Neutrophil (primary cell): ENCODE results near the gene MRC1.

Experiments used
- H3K27ac ChIP-seq: fragments of 200-600 bp; sonication (generic); 2 replicates; pipeline ENCODE4 v1.5.1; 2016; ENCODE audit warnings: mild to moderate bottlenecking, moderate library complexity
- H3K27me3 ChIP-seq: fragments of 200-600 bp; sonication (generic); 2 replicates; pipeline ENCODE4 v1.6.0; 2016; ENCODE audit warnings: mild to moderate bottlenecking
- H3K36me3 ChIP-seq: fragments of 200-600 bp; sonication (generic); 2 replicates; pipeline ENCODE4 v1.5.1; 2017
- H3K4me1 ChIP-seq, 2 experiments: fragments of 200-600 bp in 1 of 2; sonication (generic) in 1 of 2; 1 replicate in 1 of 2; 2 replicates in 1 of 2; pipeline versions ENCODE4 v1.5.1 to v1.6.1; 2013 to 2016; ENCODE audit warnings: low read depth in 1 of 2, low read length in 1 of 2, mild to moderate bottlenecking in 1 of 2, moderate library complexity in 1 of 2; ENCODE audit not compliant: control insufficient read depth in 1 of 2, insufficient read depth in 1 of 2
- H3K4me3 ChIP-seq, 2 experiments: fragments of 200-600 bp in 1 of 2; sonication (generic) in 1 of 2; 1 replicate in 1 of 2; 2 replicates in 1 of 2; pipeline ENCODE4 v1.5.1; 2013 to 2016; ENCODE audit warnings: low read depth in 1 of 2, low read length in 1 of 2, mild to moderate bottlenecking in 1 of 2, moderate library complexity in 1 of 2
- H3K9me3 ChIP-seq: fragments of 200-600 bp; sonication (generic); 2 replicates; pipeline ENCODE4 v1.5.1; 2016
- CTCF ChIP-seq: fragments of 200-600 bp; sonication (generic); IDR thresholded peaks from 2 replicates; pipeline ENCODE4 v1.5.1; 2016; ENCODE audit warnings: antibody characterized with exemption

Gene MRC1

GRCh38 chr10:17873946-17874345, 64.8 kb downstream of the MRC1 start:
- H3K27me3 ChIP-seq: no peaks in the 10 kb centered on the region
- no peak overlapping the region for H3K4me3 ChIP-seq
- H3K27ac ChIP-seq: no peak overlapping the region
- H3K4me1 ChIP-seq: no peaks in the 10 kb centered on the region
- no peaks in the 10 kb centered on the region for H3K9me3 ChIP-seq
- no peak for TF ChIP-seq CTCF
- no peaks in the 10 kb centered on the region for H3K36me3 ChIP-seq

- TF ChIP-seq CTCF: no peak
- Histone ChIP-seq H3K27me3 (no peaks in the 10 kb centered on the region), H3K9me3 (no peaks in the 10 kb centered on the region), H3K4me3 (no peak overlapping the region), H3K27ac (no peak overlapping the region), H3K36me3 (no peaks in the 10 kb centered on the region), H3K4me1 (no peaks in the 10 kb centered on the region)
Observed at GRCh38 chr10:17877121-17877520, 68.0 kb downstream of the MRC1 start.

- Histone ChIP-seq H3K9me3 (no peaks in the 10 kb centered on the region), H3K4me3 (no peak overlapping the region), H3K36me3 (no peaks in the 10 kb centered on the region), H3K4me1 (no peaks in the 10 kb centered on the region), H3K27me3 (no peaks in the 10 kb centered on the region), H3K27ac (no peak overlapping the region)
- no peak for TF ChIP-seq CTCF
Observed at GRCh38 chr10:17878896-17879295, 69.7 kb downstream of the MRC1 start.

- TF ChIP-seq CTCF: no peak
- H3K9me3 ChIP-seq: no peaks in the 10 kb centered on the region
- H3K36me3 ChIP-seq: no peaks in the 10 kb centered on the region
- no peaks in the 10 kb centered on the region for H3K27me3 ChIP-seq
- H3K4me1 ChIP-seq: no peaks in the 10 kb centered on the region
- H3K4me3 ChIP-seq: no peak overlapping the region
- no peak overlapping the region for H3K27ac ChIP-seq
Observed at GRCh38 chr10:17880601-17881000, 71.5 kb downstream of the MRC1 start.

- H3K27ac ChIP-seq: no peak overlapping the region
- H3K4me1 ChIP-seq: no peaks in the 10 kb centered on the region
- H3K4me3 ChIP-seq: no peak overlapping the region
- no peaks in the 10 kb centered on the region for H3K27me3 ChIP-seq
- TF ChIP-seq CTCF: no peak
- H3K9me3 ChIP-seq: no peaks in the 10 kb centered on the region
- no peaks in the 10 kb centered on the region for H3K36me3 ChIP-seq
Observed at GRCh38 chr10:17882557-17882956, 73.4 kb downstream of the MRC1 start.

GRCh38 chr10:17883621-17884020, 74.5 kb downstream of the MRC1 start:
- no peaks in the 10 kb centered on the region for H3K36me3 ChIP-seq
- H3K4me3 ChIP-seq: no peak overlapping the region
- H3K9me3 ChIP-seq: no peaks in the 10 kb centered on the region
- TF ChIP-seq CTCF: no peak
- H3K27ac ChIP-seq: no peak overlapping the region
- no peaks in the 10 kb centered on the region for H3K4me1 ChIP-seq
- H3K27me3 ChIP-seq: no peaks in the 10 kb centered on the region
